ENCODE results near the gene SERP2.

The SERP2 gene

GRCh38 chr13:44359983-44360375, 13.6 kb upstream of the SERP2 start:
- DNase-seq, result no peak

GRCh38 chr13:44362394-44363040, 11.1 kb upstream of the SERP2 start:
- peak; percentile 61 for DNase-seq

GRCh38 chr13:44363631-44364344, 9.8 kb upstream of the SERP2 start:
- peak; percentile 16 for DNase-seq

GRCh38 chr13:44364345-44365000, 9.2 kb upstream of the SERP2 start:
- peak; percentile 53 for DNase-seq

DNA sequence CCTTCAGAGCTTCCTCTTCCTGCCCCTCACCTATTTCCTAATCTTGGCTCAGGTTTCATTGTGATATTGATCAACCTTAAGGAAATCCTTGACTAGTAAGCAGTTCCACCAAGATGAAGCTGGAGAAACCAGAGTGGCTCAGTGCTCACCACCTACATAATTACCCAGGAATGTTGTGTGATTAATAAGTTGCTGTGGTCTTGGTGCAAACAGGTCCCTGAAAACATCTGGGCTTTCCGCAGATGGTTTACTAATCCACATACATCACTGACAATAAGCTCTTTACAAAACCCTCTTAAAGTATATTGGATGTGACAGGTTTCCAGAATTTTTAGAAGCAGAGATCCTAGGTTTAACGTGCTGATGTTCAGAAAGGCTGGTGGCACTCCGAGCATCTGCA, 8.6 kb upstream of the SERP2 start:
- peak; percentile 86 for DNase-seq

- DNase-seq, result no peak
These were observed 7.7 kb upstream of the SERP2 start for GRCh38 chr13:44365899-44366298.

GRCh38 chr13:44368062-44368591, 5.5 kb upstream of the SERP2 start:
- peak; percentile 85 for DNase-seq

DNA sequence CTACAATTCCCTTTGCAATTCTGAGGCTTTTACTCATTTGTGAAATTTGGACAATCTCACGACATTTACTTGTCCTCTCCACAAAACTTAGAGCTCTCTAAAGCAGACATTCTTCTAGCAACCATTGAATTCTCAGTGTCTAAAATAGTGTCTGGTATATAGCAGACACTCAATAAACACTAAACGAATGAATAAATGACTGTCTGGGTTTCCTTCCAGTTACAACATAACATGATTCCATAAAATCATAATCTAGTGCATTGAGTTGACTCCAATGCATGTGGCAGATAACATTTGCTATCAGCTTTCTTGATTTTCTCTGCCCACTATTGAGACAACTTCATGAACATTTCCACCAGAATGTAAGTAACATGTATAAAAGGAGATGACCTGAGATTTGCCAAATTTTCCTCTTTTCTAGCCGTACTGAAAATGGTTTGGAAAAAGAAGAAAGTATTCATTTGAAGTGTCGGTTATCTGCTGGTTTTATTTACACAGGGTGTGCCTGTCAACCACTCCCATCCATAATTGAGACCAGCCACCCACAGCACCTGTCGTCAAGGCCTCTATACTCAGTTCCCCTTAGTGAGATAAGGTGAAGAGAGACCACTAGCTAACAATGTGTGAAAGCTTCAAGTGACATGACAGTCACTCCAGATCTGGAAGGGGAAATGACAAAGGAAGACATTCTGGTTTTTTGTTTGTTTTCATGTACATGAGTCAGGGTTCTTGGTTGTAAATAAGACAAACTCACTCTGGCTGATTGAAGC, 4.8 kb upstream of the SERP2 start:
- no peak for DNase-seq

DNA sequence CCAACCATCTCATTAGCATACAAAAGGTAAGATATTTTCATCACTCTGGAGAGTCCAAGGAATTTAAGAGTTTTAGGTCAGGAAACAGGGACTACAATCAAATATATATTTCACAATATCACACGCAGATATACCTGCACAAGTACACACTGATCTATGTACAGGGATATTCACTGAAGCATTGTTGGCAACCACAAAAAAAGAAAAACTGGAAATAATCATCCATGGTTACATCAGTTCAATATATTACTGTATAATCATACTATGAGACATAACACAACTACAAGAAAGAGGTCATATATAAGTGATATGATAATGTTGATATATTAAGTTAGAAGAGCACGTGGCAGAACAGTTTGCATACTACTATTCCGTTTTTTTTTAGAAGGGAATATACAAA, 2.2 kb upstream of the SERP2 start:
- DNase-seq, result no peak

DNA sequence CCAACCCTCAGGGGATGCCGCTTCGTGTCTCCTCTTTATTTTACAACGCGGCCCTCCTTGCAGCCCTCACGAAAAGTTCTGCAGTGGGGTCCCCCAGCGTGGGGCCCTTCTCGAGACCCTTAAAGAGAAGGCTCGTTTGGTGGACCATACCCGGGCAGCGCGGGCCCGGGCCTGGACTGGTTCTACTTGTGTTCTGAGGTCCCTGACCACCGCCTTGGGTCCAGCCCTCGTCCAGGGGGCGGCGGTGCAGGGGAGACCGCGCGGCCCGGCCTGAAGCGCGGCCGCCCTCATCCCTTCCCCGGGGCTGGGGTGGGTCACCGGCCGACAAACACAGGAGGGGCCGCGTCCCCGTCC, 400 bp upstream of the SERP2 start:
- no peak for DNase-seq

DNA sequence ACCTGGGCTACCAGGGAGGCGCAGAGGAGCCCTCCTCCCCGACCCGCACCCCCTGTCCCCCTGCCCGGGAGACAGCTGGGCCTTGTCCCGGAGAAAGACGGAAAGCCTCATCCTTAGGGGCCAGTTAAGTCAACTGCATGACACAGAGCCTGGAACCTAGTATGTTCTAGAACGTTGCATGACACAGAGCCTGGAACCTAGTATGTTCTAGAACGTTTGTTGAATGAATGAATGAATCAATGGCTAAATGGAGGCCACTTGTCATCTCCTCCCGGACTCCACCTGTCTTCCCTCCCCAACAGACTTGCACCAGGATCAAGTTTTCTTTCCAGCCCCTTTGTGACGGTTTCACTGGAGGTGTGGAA, 706 bp downstream of the SERP2 start:
- no peak for DNase-seq

DNA sequence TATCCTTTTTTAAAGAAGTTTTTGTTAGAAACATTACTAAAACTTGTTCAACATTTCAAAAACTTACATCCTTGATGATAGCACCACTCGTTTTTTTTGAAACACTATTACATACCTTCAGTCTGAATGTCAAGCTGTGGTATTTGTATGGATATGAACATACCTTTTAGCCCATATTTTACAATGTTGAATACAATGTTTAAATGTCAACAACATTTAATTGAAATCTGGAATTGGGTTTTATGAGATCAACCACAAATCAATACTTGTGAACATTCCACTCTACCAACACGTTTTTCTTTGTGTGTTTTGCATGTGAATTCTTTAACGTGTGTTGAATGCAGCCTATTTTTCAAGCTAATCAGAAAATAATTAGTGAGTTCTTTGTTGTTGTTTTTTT, 4.7 kb downstream of the SERP2 start:
- DNase-seq, result no peak

DNA sequence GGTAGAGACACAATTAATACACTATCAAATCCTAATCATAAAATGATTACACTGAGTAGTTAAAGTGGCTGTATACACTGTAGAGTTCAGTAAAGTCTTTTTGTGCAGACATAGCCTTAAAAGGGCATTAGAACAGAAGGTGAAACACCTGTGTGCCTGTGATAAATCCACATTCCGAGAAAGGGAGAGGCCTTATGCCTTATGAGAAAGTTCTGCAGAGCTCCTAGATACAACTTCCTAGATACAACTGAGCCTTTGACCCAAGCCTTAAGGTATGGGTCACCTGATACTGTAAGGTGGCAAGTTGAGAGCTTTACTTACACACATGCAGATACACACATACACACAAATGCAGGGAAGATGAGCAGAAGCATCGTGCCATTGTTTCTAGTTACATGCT, 6.3 kb downstream of the SERP2 start:
- no peak for DNase-seq

- DNase-seq, result peak; percentile 79
These were observed 7.0 kb downstream of the SERP2 start for GRCh38 chr13:44380404-44381165.

GRCh38 chr13:44382635-44383145, 9.1 kb downstream of the SERP2 start:
- DNase-seq, result no peak

- DNase-seq, result no peak
These were observed 10.3 kb downstream of the SERP2 start for GRCh38 chr13:44383945-44384344.

DNA sequence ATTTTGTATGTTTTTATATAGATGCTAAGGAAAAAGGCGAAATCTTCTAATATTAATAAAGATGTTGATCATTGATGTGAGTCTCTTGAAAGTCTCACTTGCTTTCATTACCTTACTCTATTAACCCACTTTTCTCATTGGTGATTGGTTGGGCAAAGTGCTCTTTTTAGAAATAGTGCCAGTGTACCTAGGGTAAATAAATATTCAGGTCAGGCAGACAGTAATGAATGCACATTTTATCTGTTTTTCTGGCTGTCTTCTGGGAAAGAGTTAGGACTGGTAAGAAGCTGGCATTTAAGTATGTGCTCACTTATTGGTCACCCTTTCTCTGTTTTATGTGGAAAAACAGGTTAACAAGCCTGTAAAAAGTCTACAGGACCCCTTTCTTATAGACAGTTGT, 11.2 kb downstream of the SERP2 start:
- no peak for DNase-seq

GRCh38 chr13:44385401-44385800, 11.8 kb downstream of the SERP2 start:
- DNase-seq, result no peak

DNA sequence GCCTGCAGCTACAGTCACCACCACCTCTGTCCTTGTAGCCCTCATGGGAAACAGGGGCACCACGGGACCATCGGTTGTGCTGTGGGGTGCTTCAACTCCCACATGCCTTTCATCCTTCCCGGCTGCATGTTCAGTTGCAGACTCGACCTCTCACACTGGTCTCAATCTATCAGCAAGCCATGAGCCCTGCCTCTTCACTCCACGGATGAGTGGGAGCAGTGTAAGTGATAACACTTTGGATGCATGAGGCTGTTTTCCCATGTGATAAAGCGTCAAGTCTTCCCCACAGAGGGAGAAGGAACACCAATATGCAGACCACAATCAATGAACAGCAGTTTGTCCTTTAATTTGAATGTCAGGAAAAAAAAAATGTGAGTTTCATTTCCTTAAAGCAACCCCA, 12.2 kb downstream of the SERP2 start:
- DNase-seq, result no peak

DNA sequence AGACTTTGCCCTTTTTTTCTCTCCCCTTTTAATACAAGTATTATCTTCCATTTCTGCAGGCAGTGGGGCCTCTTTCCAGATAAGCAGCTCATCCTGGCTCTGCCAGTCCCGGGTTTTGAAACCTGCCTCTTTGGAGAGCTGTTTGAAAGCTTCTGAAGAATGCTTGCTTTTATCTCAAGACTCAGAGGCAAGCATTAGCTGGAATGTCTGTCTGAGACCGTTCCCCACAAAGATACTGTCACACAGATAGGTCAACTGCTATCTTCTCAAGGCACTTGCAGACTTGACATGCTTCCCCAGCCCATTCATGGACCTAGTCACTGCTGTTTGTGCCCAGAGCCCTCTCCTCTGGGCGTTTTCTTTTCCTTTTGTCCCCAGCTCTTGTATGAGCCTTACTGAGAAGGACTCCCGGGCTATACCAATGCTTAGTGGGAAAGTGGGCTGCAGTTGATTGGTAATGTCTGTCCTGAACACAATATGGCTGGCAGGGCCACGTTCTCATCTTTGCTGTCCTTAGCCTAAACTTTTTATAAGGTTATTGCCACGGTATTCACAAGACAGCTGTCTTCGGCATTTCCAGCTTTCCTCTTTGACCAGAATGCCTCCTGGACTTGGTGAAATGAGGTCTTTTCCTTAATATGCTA, 13.4 kb downstream of the SERP2 start:
- DNase-seq, result no peak

- DNase-seq, result no peak
These were observed 14.9 kb downstream of the SERP2 start for GRCh38 chr13:44388427-44389059.

Measured in fibroblast of skin of abdomen (primary cell).